Upper lobe of left lung (tissue), 4 donors: ENCODE results near the gene PKIB.

Experiments used
- CTCF ChIP-seq, 6 experiments: fragments of 450-650 bp in 4 of 6; fragments of 200-600 bp in 2 of 6; sonication (generic) in 2 of 6; IDR thresholded peaks; one replicate each; pipeline ENCODE4 v1.5.1; 2016 to 2019; ENCODE audit warnings: antibody characterized with exemption in 6 of 6
- POLR2A ChIP-seq, 4 donors: fragments of 450-650 bp; IDR thresholded peaks; one replicate each; pipeline ENCODE4 v1.5.1; 2016 to 2017; ENCODE audit warnings: antibody characterized with exemption in 4 of 4, mild to moderate bottlenecking in 2 of 4
- POLR2AphosphoS5 ChIP-seq, 2 donors: sonication (generic); formaldehyde crosslinking; IDR thresholded peaks; one replicate each; pipeline ENCODE4 v1.5.1; 2017; ENCODE audit warnings: antibody characterized with exemption in 2 of 2

- TF ChIP-seq POLR2AphosphoS5 (IDR thresholded peaks at IDR 0.05) (no peak), POLR2A (IDR thresholded peaks at IDR 0.05) (no peak), CTCF (IDR thresholded peaks at IDR 0.05) (no peak)
These were observed 102.4 kb downstream of the PKIB start for GRCh38 chr6:122712448-122713137.
